MM.1S (cell line): Measurements from ENCODE around the gene TMEM263.

ENCODE experiments used
- EZH2 ChIP-seq: fragments of 300-600 bp; sonication (generic); optimal IDR thresholded peaks from 2 replicates; pipeline ENCODE3; 2017; ENCODE audit warnings: low read depth, mild to moderate bottlenecking, antibody characterized with exemption, low read length, mixed read lengths
- TF ChIP-seq, protein P1 (sequence below): fragments of 300-600 bp; sonication (generic); IDR thresholded peaks from 2 replicates; pipeline ENCODE4 v1.5.1; 2016; ENCODE audit warnings: antibody characterized with exemption, low read length, mixed read lengths

DNA sequence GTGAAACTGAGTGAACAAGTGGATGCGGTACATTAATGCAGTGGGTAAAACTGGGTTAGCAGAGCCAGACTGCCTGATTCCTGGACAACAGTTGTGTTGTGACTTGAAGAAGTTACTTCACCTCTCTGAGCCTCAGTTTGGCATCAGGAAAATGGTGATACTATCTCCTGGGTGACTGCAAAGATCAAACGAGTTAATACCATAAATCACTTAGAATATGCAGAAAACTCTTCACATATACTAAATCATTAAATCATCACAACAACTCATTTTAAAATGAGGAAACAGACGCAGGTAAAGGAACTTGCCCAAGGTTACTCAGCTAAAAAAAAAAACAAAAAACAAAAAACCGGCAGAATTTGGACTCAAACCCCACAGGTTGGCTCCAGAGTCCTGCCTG lies 30.4 kb downstream of the TMEM263 start:
- TF ChIP-seq, protein P1, sequence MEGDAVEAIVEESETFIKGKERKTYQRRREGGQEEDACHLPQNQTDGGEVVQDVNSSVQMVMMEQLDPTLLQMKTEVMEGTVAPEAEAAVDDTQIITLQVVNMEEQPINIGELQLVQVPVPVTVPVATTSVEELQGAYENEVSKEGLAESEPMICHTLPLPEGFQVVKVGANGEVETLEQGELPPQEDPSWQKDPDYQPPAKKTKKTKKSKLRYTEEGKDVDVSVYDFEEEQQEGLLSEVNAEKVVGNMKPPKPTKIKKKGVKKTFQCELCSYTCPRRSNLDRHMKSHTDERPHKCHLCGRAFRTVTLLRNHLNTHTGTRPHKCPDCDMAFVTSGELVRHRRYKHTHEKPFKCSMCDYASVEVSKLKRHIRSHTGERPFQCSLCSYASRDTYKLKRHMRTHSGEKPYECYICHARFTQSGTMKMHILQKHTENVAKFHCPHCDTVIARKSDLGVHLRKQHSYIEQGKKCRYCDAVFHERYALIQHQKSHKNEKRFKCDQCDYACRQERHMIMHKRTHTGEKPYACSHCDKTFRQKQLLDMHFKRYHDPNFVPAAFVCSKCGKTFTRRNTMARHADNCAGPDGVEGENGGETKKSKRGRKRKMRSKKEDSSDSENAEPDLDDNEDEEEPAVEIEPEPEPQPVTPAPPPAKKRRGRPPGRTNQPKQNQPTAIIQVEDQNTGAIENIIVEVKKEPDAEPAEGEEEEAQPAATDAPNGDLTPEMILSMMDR: no peak
- no peak for TF ChIP-seq EZH2
